GM19240 (cell line): Measurements from ENCODE around the gene DEK.

Experiments used
- DNase-seq: peaks from one replicate; pipeline ENCODE4 v3.0.0; 2011; ENCODE audit warnings: low spot score; ENCODE audit not compliant: insufficient read length

Gene DEK

GRCh38 chr6:18265787-18266522 is 1.6 kb upstream of the DEK start:
- DNase-seq, result no peak

- DNase-seq, result no peak
Observed at GRCh38 chr6:18264923-18265377, 620 bp upstream of the DEK start.

- DNase-seq, result no peak
Observed at GRCh38 chr6:18263418-18264218, 712 bp downstream of the DEK start.

- peak; percentile 69 for DNase-seq
Observed at GRCh38 chr6:18262702-18263417, 1.5 kb downstream of the DEK start.

- DNase-seq, result no peak
Observed at GRCh38 chr6:18261877-18262276, 2.5 kb downstream of the DEK start.

GRCh38 chr6:18260448-18261106 is 3.8 kb downstream of the DEK start:
- no peak for DNase-seq

- no peak for DNase-seq
Observed at GRCh38 chr6:18259675-18260447, 4.5 kb downstream of the DEK start.

GRCh38 chr6:18254793-18255192 is 9.5 kb downstream of the DEK start:
- no peak for DNase-seq

GRCh38 chr6:18253635-18254034 is 10.7 kb downstream of the DEK start:
- no peak for DNase-seq

- no peak for DNase-seq
Observed at GRCh38 chr6:18249271-18249670, 15.1 kb downstream of the DEK start.

- DNase-seq, result no peak
Observed at GRCh38 chr6:18248698-18249097, 15.6 kb downstream of the DEK start.

GRCh38 chr6:18247002-18247401 is 17.3 kb downstream of the DEK start:
- DNase-seq, result no peak

- no peak for DNase-seq
Observed at GRCh38 chr6:18246205-18246604, 18.1 kb downstream of the DEK start.

GRCh38 chr6:18245642-18246041 is 18.7 kb downstream of the DEK start:
- no peak for DNase-seq

GRCh38 chr6:18245079-18245478 is 19.3 kb downstream of the DEK start:
- no peak for DNase-seq

- no peak for DNase-seq
Observed at GRCh38 chr6:18244251-18244650, 20.1 kb downstream of the DEK start.

- DNase-seq, result no peak
Observed at GRCh38 chr6:18243302-18243893, 20.9 kb downstream of the DEK start.

- no peak for DNase-seq
Observed at GRCh38 chr6:18242062-18242851, 22.1 kb downstream of the DEK start.

- no peak for DNase-seq
Observed at GRCh38 chr6:18241208-18242038, 22.9 kb downstream of the DEK start.
